ENCODE data around the gene CA6.

DNA sequence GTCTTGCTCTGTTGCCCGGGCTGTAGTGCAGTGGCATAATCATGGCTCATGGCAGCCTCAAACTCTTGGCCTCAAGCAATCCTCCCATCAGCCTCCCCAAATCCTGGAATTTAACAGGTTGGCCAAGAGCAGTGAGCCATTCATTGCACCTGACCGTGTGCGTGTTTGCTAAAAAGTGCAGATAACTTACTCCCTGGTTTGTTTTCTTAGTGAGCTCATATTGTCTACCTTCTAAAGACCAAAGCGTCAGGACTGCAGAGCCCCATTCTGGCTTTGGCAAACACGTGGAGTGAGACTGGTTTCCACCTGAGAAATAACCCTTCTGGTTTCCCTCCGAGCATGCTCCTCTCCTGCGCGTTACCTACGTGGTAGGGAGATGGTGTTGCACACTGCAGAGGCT lies 32.2 kb upstream of the CA6 start:
- TF ChIP-seq GATA3 (IDR thresholded peaks at IDR 0.05; ENCODE audit: low read depth, low read length) (no peak), GATA2 (IDR thresholded peaks at IDR 0.05; ENCODE audit: low read depth, low read length) (no peak)

All from SH-SY5Y (cell line).